GM12878 (cell line): ENCODE measurements around the gene MRRF. TPM values are rescaled to one million over a fixed set of nuclear protein-coding genes. Genes with fewer than 3 reads are reported as not detected.

Experiments used
- ATAC-seq: fragments of 200-7000 bp; cut with Tn5 transposase; 3 replicates; pipeline ENCODE4 v1.9.1; 2020; ENCODE audit warnings: mild to moderate bottlenecking, moderate library complexity
- BruUV-seq: library from RNA; stranded (reverse); fragments of 400-500 nt; replicated peaks from 2 replicates; lab custom pipeline; 2021; lab: Mats Ljungman, UMichigan
- CTCF ChIA-PET: fragments of 300-600 bp; sonication (Branson Sonifier 250); formaldehyde crosslinking; extraction: SDS; loops from one replicate; lab custom pipeline; 2021; ENCODE audit warnings: inconsistent platforms; lab: Yijun Ruan, JAX
- POLR2A ChIA-PET: fragments of 350-600 bp; formaldehyde crosslinking; extraction: SDS; loops from one replicate; lab custom pipeline; 2021; ENCODE audit warnings: inconsistent platforms; lab: Charles Lee
- RAD21 ChIA-PET: fragments of 300-600 bp; sonication (Branson Sonifier 250); formaldehyde crosslinking; loops from one replicate; lab custom pipeline; 2023; ENCODE audit warnings: antibody characterized with exemption; ENCODE audit not compliant: unreplicated experiment; lab: Charles Lee
- SMC1A ChIA-PET: fragments of 300-600 bp; sonication (Branson Sonifier 250); formaldehyde crosslinking; loops from one replicate; lab custom pipeline; 2023; ENCODE audit not compliant: unreplicated experiment, uncharacterized antibody; lab: Charles Lee
- DNase-seq: peaks from one replicate; pipeline ENCODE4 v3.0.0-alpha.2; 2011; ENCODE audit warnings: low read depth, low spot score
- FAIRE-seq: peaks from 3 replicates; lab custom pipeline; 2011; peaks lifted over from hg19 to GRCh38; lab: Jason Lieb, UNC
- H2AFZ ChIP-seq: 2 replicates; pipeline ENCODE4 v1.6.0; 2011; ENCODE audit warnings: low read depth, low read length, control low read depth; ENCODE audit not compliant: control insufficient read depth
- H3K27ac ChIP-seq: 2 replicates; pipeline ENCODE4 v1.5.1; 2011; ENCODE audit warnings: control low read depth; ENCODE audit not compliant: control insufficient read depth, insufficient read depth
- H3K27me3 ChIP-seq, 2 experiments: replicated peaks in 1 of 2; 2 replicates each; pipeline versions ENCODE4 v1.6.0 to v1.6.1; 2011; ENCODE audit warnings: low read length in 1 of 2; ENCODE audit not compliant: control insufficient read depth in 2 of 2, insufficient read depth in 2 of 2
- H3K36me3 ChIP-seq, 2 experiments: 2 replicates each; pipeline ENCODE4 v1.5.1; 2011; ENCODE audit warnings: low read length in 1 of 2; ENCODE audit not compliant: control insufficient read depth in 2 of 2, insufficient read depth in 2 of 2
- H3K4me1 ChIP-seq: 2 replicates; pipeline ENCODE4 v1.6.1; 2011; ENCODE audit warnings: mild to moderate bottlenecking, low read length, moderate library complexity, mixed read lengths; ENCODE audit not compliant: control insufficient read depth, insufficient read depth
- H3K4me2 ChIP-seq: 2 replicates; pipeline ENCODE4 v1.6.0; 2011; ENCODE audit warnings: control low read depth; ENCODE audit not compliant: control insufficient read depth, insufficient read depth
- H3K4me3 ChIP-seq: fragments of 200-600 bp; sonication (generic); 2 replicates; pipeline ENCODE4 v1.5.1; 2016
- H3K79me2 ChIP-seq: 2 replicates; pipeline ENCODE4 v1.6.0; 2011; ENCODE audit warnings: low read length; ENCODE audit not compliant: control insufficient read depth, insufficient read depth
- H3K9ac ChIP-seq: 2 replicates; pipeline ENCODE4 v1.8.0; 2011; ENCODE audit warnings: low read length, control low read depth, mixed read lengths; ENCODE audit not compliant: control insufficient read depth, insufficient read depth
- H3K9me3 ChIP-seq: replicated peaks from 3 replicates; pipeline ENCODE4 v1.5.1; 2011; ENCODE audit warnings: mild to moderate bottlenecking, low read length; ENCODE audit not compliant: control insufficient read depth, insufficient read depth
- H4K20me1 ChIP-seq: 2 replicates; pipeline ENCODE4 v1.6.0; 2011; ENCODE audit not compliant: control insufficient read depth, insufficient read depth
- HDGF ChIP-seq: fragments of 450-650 bp; IDR thresholded peaks from 2 replicates; pipeline ENCODE4 v1.6.1; 2016; ENCODE audit warnings: antibody characterized with exemption
- MEF2A ChIP-seq: IDR thresholded peaks from 2 replicates; pipeline ENCODE4 v1.6.1; 2011; ENCODE audit warnings: low read depth, mild to moderate bottlenecking, low read length, moderate library complexity; ENCODE audit not compliant: insufficient read depth
- SP1 ChIP-seq: IDR thresholded peaks from one replicate; pipeline ENCODE4 v1.6.1; 2011; ENCODE audit warnings: low read depth, low read length
- SRF ChIP-seq, 2 experiments: IDR thresholded peaks; 2 replicates each; pipeline ENCODE4 v1.6.1; 2011; ENCODE audit warnings: low read depth in 2 of 2, low read length in 2 of 2, mild to moderate bottlenecking in 1 of 2, moderate library complexity in 1 of 2
- ZZZ3 ChIP-seq: IDR thresholded peaks from 2 replicates; pipeline ENCODE4 v1.6.1; 2011; ENCODE audit warnings: low read depth; ENCODE audit not compliant: control insufficient read depth, insufficient read length
- WGBS: methylation state at CpG from one replicate; pipeline ENCODE4 v1.1.6; 2016; ENCODE audit warnings: low lambda C conversion rate; ENCODE audit not compliant: insufficient replicate concordance, insufficient coverage; ENCODE audit errors: missing lambda C conversion rate; 5-methylcytosine and 5-hydroxymethylcytosine counted together
- in situ Hi-C: fragments of 300-500 bp; cut with MboI; formaldehyde crosslinking; loops from 9 replicates; pipeline ENCODE4 v1.14.3; 2018; ENCODE audit warnings: mixed read lengths
- intact Hi-C: fragments of 100-400 bp; cut with micrococcal nuclease; formaldehyde crosslinking; loops from one replicate; pipeline ENCODE4 v1.14.2; 2022; ENCODE audit not compliant: unreplicated experiment
- polyA plus RNA-seq, 11 experiments: library from polyadenylated mRNA; depleted of rRNA in 4 of 11; unstranded in 6 of 11; stranded (reverse) in 5 of 11; fragments of >200 nt; fragmentation: Nextera tagmentation in 4 of 11; fragmentation: Illumina TruSeq in 1 of 11; extraction: Ambion mirVana in 4 of 11; extraction: Trizol in 1 of 11; gene quantifications; 1 replicate in 1 of 11; 2 replicates in 10 of 11; pipeline versions ENCODE4 v1.2.1 to v1.2.3, GENCODE V29; 2011 to 2016; ENCODE audit warnings: inconsistent platforms in 2 of 11, missing spikeins in 2 of 11, low read depth in 1 of 11
- total RNA-seq, 4 experiments: library from RNA; depleted of rRNA in 3 of 4; stranded (reverse); fragments of >200 nt in 3 of 4; fragmentation: Illumina TruSeq in 1 of 4; extraction: Trizol in 1 of 4; gene quantifications; 2 replicates each; pipeline versions ENCODE4 v1.2.1 to v1.2.3, GENCODE V29; 2013 to 2021
- TF ChIP-seq, protein P1 (sequence below): fragments of 150-350 bp; IDR thresholded peaks from 2 replicates; pipeline ENCODE4 v1.6.1; 2016; ENCODE audit warnings: low read depth, low read length
- TF ChIP-seq, protein P2 (sequence below): IDR thresholded peaks from 2 replicates; pipeline ENCODE4 v1.6.1; 2011; ENCODE audit warnings: borderline replicate concordance, low read depth, mild to moderate bottlenecking, moderate library complexity, mixed read lengths, low read length; ENCODE audit not compliant: insufficient read depth; ENCODE audit errors: extremely low read length

MRRF gene
- total and polyA plus RNA-seq, 10 of the 15 experiments (the other 5 are each of a cell fraction or from before 2014, with no cell fraction given), result 64.8 to 112 (median 76.4) TPM

DNA sequence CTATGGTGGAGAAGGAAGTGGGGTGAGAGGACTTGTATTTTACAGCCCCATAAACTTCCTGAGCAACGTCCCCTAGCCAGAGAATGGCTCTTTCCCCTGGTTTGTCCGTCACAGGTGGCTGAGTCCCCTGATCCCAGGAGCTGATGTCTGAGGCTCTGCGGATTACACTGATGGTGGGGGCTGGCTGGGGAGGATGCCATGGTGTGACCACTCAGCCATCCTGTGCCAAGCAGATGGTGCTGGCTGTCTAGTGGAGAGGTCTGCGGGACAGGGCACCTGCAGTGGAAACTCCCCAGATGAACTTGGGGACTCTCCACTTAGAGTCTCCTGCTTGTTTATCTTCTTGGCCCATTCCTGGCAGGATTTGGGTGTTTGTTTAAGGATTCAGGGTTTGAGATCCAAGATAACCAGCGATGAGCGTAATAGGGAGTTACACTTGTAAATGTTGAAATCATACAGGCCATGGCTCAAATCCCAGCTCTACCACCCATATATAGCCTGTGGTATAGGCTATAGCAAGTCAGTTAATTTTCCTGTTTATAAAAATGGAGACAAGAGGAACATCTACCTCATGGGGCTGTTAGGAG is 101.5 kb downstream of the MRRF start:
- BruUV-seq, result no TSS peak
- H3K4me1 ChIP-seq, result peaks cover 19% of the 10 kb centered on the region
- ATAC-seq (no peak), FAIRE-seq (no peak), DNase-seq (no peak)
- RAD21 ChIA-PET, result interaction anchor here (1.3 kb wide), 1 partner anchor 241 kb away, joined by 3 read pairs; no protein-coding TSS in a partner anchor
- H3K4me2 ChIP-seq, result no peak overlapping the region
- in situ Hi-C loops (no loop called here), intact Hi-C loops (loop anchor here (5.0 kb wide), 1 partner anchor 86 kb away; no protein-coding TSS in a partner anchor)
- H3K27ac ChIP-seq, result no peak overlapping the region
- H3K9me3 ChIP-seq, result no peaks in the 10 kb centered on the region; the same call in 2 of the 3 replicates
- no peaks in the 10 kb centered on the region; a peak in 1 of 4 replicates for H3K27me3 ChIP-seq
- SMC1A ChIA-PET, result no interaction called here
- CTCF ChIA-PET, result interaction anchor here (1.6 kb wide), 1 partner anchor 267 kb away, joined by 8 read pairs; no protein-coding TSS in a partner anchor
- no peak overlapping the region for H3K9ac ChIP-seq
- POLR2A ChIA-PET, result no interaction called here
- H4K20me1 ChIP-seq, result no peaks in the 10 kb centered on the region
- TF ChIP-seq ZZZ3, result no peak
- TF ChIP-seq HDGF, result no peak
- TF ChIP-seq, protein P1, sequence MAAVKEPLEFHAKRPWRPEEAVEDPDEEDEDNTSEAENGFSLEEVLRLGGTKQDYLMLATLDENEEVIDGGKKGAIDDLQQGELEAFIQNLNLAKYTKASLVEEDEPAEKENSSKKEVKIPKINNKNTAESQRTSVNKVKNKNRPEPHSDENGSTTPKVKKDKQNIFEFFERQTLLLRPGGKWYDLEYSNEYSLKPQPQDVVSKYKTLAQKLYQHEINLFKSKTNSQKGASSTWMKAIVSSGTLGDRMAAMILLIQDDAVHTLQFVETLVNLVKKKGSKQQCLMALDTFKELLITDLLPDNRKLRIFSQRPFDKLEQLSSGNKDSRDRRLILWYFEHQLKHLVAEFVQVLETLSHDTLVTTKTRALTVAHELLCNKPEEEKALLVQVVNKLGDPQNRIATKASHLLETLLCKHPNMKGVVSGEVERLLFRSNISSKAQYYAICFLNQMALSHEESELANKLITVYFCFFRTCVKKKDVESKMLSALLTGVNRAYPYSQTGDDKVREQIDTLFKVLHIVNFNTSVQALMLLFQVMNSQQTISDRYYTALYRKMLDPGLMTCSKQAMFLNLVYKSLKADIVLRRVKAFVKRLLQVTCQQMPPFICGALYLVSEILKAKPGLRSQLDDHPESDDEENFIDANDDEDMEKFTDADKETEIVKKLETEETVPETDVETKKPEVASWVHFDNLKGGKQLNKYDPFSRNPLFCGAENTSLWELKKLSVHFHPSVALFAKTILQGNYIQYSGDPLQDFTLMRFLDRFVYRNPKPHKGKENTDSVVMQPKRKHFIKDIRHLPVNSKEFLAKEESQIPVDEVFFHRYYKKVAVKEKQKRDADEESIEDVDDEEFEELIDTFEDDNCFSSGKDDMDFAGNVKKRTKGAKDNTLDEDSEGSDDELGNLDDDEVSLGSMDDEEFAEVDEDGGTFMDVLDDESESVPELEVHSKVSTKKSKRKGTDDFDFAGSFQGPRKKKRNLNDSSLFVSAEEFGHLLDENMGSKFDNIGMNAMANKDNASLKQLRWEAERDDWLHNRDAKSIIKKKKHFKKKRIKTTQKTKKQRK, result no peak
- TF ChIP-seq, protein P2, sequence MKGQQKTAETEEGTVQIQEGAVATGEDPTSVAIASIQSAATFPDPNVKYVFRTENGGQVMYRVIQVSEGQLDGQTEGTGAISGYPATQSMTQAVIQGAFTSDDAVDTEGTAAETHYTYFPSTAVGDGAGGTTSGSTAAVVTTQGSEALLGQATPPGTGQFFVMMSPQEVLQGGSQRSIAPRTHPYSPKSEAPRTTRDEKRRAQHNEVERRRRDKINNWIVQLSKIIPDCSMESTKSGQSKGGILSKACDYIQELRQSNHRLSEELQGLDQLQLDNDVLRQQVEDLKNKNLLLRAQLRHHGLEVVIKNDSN, result no peak
- TF ChIP-seq SP1, result no peak
- TF ChIP-seq MEF2A, result no peak
- TF ChIP-seq SRF (IDR thresholded peaks at IDR 0.05; ENCODE audit: low read depth in 2 of 2, low read length in 2 of 2), result no peak
- WGBS, result 80% methylated on average over 6 of the region's 6 CpGs
- no peaks in the 10 kb centered on the region for H3K79me2 ChIP-seq
- H3K4me3 ChIP-seq, result no peak overlapping the region
- no peak overlapping the region for H2AFZ ChIP-seq
- H3K36me3 ChIP-seq, result no peaks in the 10 kb centered on the region
